ENCODE measurements around the gene PTOV1. TPM values are rescaled to one million over a fixed set of nuclear protein-coding genes. Genes with fewer than 3 reads are reported as not detected.
A peak's percentile ranks its signal among the peaks of the same experiment; 100 is the strongest.

Gene PTOV1
- total and polyA plus RNA-seq, 2 of the 4 experiments (the other 2 are of a cell fraction), result 34.4 to 107 TPM

DNA sequence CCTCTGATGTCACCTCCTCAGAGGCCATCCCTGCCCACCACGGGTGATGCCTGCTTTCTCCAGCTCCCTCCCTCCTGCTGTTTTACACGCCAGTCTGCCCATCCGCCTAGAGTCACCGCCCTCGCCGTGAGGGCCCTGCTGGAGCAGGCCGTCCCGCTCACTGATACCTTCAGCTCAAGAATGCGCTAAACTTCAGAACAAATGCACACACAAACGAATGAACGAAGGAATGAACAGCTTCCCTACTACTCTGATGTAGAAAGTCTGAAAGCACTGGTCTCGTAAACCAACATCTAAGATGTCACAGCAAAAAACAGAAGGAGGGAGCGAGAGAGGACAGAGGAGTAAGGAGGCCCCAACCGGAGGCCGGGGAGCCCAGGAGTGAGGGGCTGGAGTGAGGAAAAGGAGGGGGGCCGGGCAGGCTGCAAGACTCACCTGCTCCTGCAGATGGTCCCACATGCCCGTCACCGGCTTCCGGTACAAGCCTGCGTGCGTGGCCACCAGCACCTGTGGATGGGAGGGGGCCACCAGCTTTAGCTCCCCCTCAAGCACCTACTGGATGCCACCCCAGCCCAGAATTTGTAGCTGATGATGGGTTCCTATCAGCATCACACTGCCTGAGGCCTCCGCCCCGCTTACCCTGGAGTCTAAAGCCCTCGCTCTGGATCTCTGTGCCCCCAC lies 12.4 kb downstream of the PTOV1 start:
- no peak overlapping the region for H2BK120ac ChIP-seq (ENCODE audit: low read depth, low read length)
- no peak overlapping the region for H2BK20ac ChIP-seq (ENCODE audit: low read depth, low read length)
- ATAC-seq (ENCODE audit: low read depth) (no peak), DNase-seq (no peak)
- no peak overlapping the region for H3K4me3 ChIP-seq (ENCODE audit: insufficient read depth, low read depth, low read length)
- ChIA-PET POLR2A (ENCODE audit: unreplicated experiment) (no interaction called here), CTCF (no interaction called here)
- H3K23ac ChIP-seq (ENCODE audit: low read depth, low read length), result no peak overlapping the region
- no peak overlapping the region for H3K9ac ChIP-seq (ENCODE audit: low read depth, low read length)
- no peak overlapping the region for H3K18ac ChIP-seq (ENCODE audit: low read depth, low read length)
- no peak overlapping the region for H3K4me2 ChIP-seq (ENCODE audit: low read depth, low read length)
- H2AK9ac ChIP-seq (replicated peaks; ENCODE audit: low read depth, low read length, poor library complexity), result peak overlapping the region; percentile 7
- no peak overlapping the region for H3K14ac ChIP-seq (replicated peaks; ENCODE audit: low read depth, low read length)
- BruUV-seq (replicated peaks), result no TSS peak
- 79% methylated on average over 2 of the region's 24 CpGs; no CpG with 5 or more reads in 1 of the 2 experiments for WGBS, 2 experiments (ENCODE audit: extremely low coverage in 2 of 2, insufficient read length in 1 of 2)
- H3K4ac ChIP-seq (ENCODE audit: low read depth, low read length), result no peak overlapping the region
- no peaks in the 10 kb centered on the region for H3K9me3 ChIP-seq (ENCODE audit: control insufficient read depth, insufficient read depth, low read length)
- no peak overlapping the region for H4K5ac ChIP-seq (ENCODE audit: low read depth, low read length)
- H4K8ac ChIP-seq (ENCODE audit: low read depth in 2 of 2, low read length in 2 of 2), result no peak overlapping the region
- H3K36me3 ChIP-seq (ENCODE audit: control insufficient read depth, insufficient read depth, low read length), result peaks cover 52% of the 10 kb centered on the region
- no peak overlapping the region for H2AFZ ChIP-seq (replicated peaks; ENCODE audit: low read length, poor library complexity)
- H2BK5ac ChIP-seq (ENCODE audit: low read depth, low read length, poor library complexity, severe bottlenecking), result no peak overlapping the region
- peaks cover 14% of the 10 kb centered on the region for H3K4me1 ChIP-seq (ENCODE audit: control insufficient read depth, insufficient read depth, low read length)
- intact Hi-C loops (cut with micrococcal nuclease), result no loop called here
- no peaks in the 10 kb centered on the region for H3K27me3 ChIP-seq (ENCODE audit: control insufficient read depth, insufficient read depth, low read length)
- TF ChIP-seq POLR2A (IDR thresholded peaks at IDR 0.05; ENCODE audit: low read depth, low read length) (no peak), CHD1 (IDR thresholded peaks at IDR 0.05; ENCODE audit: low read depth, low read length) (no peak), RFX5 (IDR thresholded peaks at IDR 0.05; ENCODE audit: low read depth, low read length) (no peak), CEBPB (IDR thresholded peaks at IDR 0.05; ENCODE audit: low read depth, low read length) (no peak), RAD21 (IDR thresholded peaks at IDR 0.05; ENCODE audit: low read length) (no peak), MAZ (IDR thresholded peaks at IDR 0.05; ENCODE audit: borderline replicate concordance, low read depth, low read length) (no peak), MAFK (IDR thresholded peaks at IDR 0.05; ENCODE audit: low read depth, low read length) (no peak), RCOR1 (IDR thresholded peaks at IDR 0.05; ENCODE audit: insufficient replicate concordance, low read length) (no peak), SMC3 (IDR thresholded peaks at IDR 0.05; ENCODE audit: low read depth, low read length) (no peak), MXI1 (IDR thresholded peaks at IDR 0.05; ENCODE audit: borderline replicate concordance, low read depth, low read length) (no peak)
- TF ChIP-seq, protein P1, sequence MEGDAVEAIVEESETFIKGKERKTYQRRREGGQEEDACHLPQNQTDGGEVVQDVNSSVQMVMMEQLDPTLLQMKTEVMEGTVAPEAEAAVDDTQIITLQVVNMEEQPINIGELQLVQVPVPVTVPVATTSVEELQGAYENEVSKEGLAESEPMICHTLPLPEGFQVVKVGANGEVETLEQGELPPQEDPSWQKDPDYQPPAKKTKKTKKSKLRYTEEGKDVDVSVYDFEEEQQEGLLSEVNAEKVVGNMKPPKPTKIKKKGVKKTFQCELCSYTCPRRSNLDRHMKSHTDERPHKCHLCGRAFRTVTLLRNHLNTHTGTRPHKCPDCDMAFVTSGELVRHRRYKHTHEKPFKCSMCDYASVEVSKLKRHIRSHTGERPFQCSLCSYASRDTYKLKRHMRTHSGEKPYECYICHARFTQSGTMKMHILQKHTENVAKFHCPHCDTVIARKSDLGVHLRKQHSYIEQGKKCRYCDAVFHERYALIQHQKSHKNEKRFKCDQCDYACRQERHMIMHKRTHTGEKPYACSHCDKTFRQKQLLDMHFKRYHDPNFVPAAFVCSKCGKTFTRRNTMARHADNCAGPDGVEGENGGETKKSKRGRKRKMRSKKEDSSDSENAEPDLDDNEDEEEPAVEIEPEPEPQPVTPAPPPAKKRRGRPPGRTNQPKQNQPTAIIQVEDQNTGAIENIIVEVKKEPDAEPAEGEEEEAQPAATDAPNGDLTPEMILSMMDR (conservative IDR thresholded peaks at IDR 0.05; ENCODE audit: low read depth, low read length), result no peak
- TF ChIP-seq, protein P2, sequence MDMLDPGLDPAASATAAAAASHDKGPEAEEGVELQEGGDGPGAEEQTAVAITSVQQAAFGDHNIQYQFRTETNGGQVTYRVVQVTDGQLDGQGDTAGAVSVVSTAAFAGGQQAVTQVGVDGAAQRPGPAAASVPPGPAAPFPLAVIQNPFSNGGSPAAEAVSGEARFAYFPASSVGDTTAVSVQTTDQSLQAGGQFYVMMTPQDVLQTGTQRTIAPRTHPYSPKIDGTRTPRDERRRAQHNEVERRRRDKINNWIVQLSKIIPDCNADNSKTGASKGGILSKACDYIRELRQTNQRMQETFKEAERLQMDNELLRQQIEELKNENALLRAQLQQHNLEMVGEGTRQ (IDR thresholded peaks at IDR 0.05; ENCODE audit: low read depth, low read length), result no peak
- dilution Hi-C loops (cut with HindIII; ENCODE audit: low sequenced_read_pairs, unreplicated experiment), result no loop called here
- H2AK5ac ChIP-seq (ENCODE audit: low read depth, low read length), result no peak overlapping the region
- H3K9me1 ChIP-seq (ENCODE audit: insufficient read depth, low read length), result peaks cover 10% of the 10 kb centered on the region
- peaks cover 31% of the 10 kb centered on the region for H4K20me1 ChIP-seq (ENCODE audit: insufficient read depth, low read length)
- no peak overlapping the region for H4K91ac ChIP-seq (ENCODE audit: insufficient read depth, low read depth, low read length)
- no peak overlapping the region for H3K56ac ChIP-seq (ENCODE audit: extremely low read depth, insufficient read depth, low read length)
- no peak overlapping the region for H2BK15ac ChIP-seq (ENCODE audit: low read depth, low read length)
- in situ Hi-C loops (cut with MboI; ENCODE audit: low sequenced_read_pairs), result no loop called here
- peaks cover 23 to 69% of the 10 kb centered on the region in 2 experiments for H3K79me1 ChIP-seq (ENCODE audit: low read depth in 1 of 2, low read length in 2 of 2)
- no peak overlapping the region for H3K27ac ChIP-seq (ENCODE audit: insufficient read depth, low read length)
